Endothelial cell of umbilical vein (primary cell): Measurements from ENCODE around the gene ZEB1. TPM values are rescaled to one million over a fixed set of nuclear protein-coding genes. Genes with fewer than 3 reads are reported as not detected.

Experiments
- BruUV-seq: library from RNA; stranded (reverse); fragments of 400-500 nt; replicated peaks from 2 replicates; lab custom pipeline; 2021; lab: Mats Ljungman, UMichigan
- CTCF ChIA-PET: fragments of 300-600, 350-600 bp; sonication (Branson Sonifier 250); formaldehyde crosslinking; loops from one replicate; lab custom pipeline; 2021; ENCODE audit warnings: antibody characterized with exemption, inconsistent platforms; lab: Charles Lee
- POLR2A ChIA-PET: fragments of 300-600, 350-600 bp; sonication (Branson Sonifier 250); formaldehyde crosslinking; loops from one replicate; lab custom pipeline; 2021; ENCODE audit warnings: antibody characterized with exemption, inconsistent platforms; lab: Charles Lee
- DNase-seq: peaks from one replicate; pipeline ENCODE4 v3.0.0-alpha.2; 2011; ENCODE audit warnings: low read depth, low spot score
- FAIRE-seq: peaks from 2 replicates; lab custom pipeline; 2011; peaks lifted over from hg19 to GRCh38; lab: Jason Lieb, UNC
- H2AFZ ChIP-seq: 2 replicates; pipeline ENCODE4 v1.6.0; 2012; ENCODE audit warnings: low read depth, low read length, control low read depth, inconsistent platforms
- H3K27ac ChIP-seq: 2 replicates; pipeline ENCODE4 v1.5.1; 2011; ENCODE audit warnings: low read depth, mild to moderate bottlenecking, control low read depth, low read length, moderate library complexity; ENCODE audit not compliant: insufficient read depth
- H3K27me3 ChIP-seq, 2 experiments: 2 replicates each; pipeline versions ENCODE4 v1.6.0 to v1.6.1; 2011; ENCODE audit warnings: low read length in 2 of 2, mixed read lengths in 1 of 2; ENCODE audit not compliant: control insufficient read depth in 2 of 2, insufficient read depth in 2 of 2
- H3K36me3 ChIP-seq, 2 experiments: 2 replicates in 1 of 2; 3 replicates in 1 of 2; pipeline ENCODE4 v1.5.1; 2011; ENCODE audit warnings: low read length in 2 of 2, mild to moderate bottlenecking in 1 of 2, moderate library complexity in 1 of 2; ENCODE audit not compliant: control insufficient read depth in 2 of 2, insufficient read depth in 2 of 2; ENCODE audit errors: extremely low read depth in 1 of 2
- H3K4me1 ChIP-seq: 3 replicates; pipeline ENCODE4 v1.5.1; 2011; ENCODE audit warnings: mild to moderate bottlenecking, low read length; ENCODE audit not compliant: control insufficient read depth, insufficient read depth; ENCODE audit errors: extremely low read depth
- H3K4me2 ChIP-seq: 2 replicates; pipeline ENCODE4 v1.6.1; 2011; ENCODE audit warnings: low read length, control low read depth, mixed read lengths; ENCODE audit not compliant: insufficient read depth
- H3K4me3 ChIP-seq, 3 experiments: fragments of 200-600 bp in 1 of 3; sonication (generic), shearing (Covaris generic) in 1 of 3; replicated peaks in 1 of 3; 2 replicates each; pipeline ENCODE4 v1.5.1; 2011 to 2016; ENCODE audit warnings: control low read depth in 3 of 3, low read length in 3 of 3, mild to moderate bottlenecking in 2 of 3, inconsistent platforms in 1 of 3, low read depth in 1 of 3, moderate library complexity in 1 of 3; ENCODE audit not compliant: insufficient read depth in 1 of 3
- H3K79me2 ChIP-seq: 2 replicates; pipeline ENCODE4 v1.6.0; 2012; ENCODE audit warnings: low read length, inconsistent platforms; ENCODE audit not compliant: control insufficient read depth, insufficient read depth
- H3K9ac ChIP-seq: replicated peaks from 2 replicates; pipeline ENCODE3; 2011; ENCODE audit warnings: low read length, control low read depth; ENCODE audit not compliant: insufficient read depth; ENCODE audit errors: extremely low read depth
- H3K9me1 ChIP-seq: replicated peaks from 3 replicates; pipeline ENCODE4 v1.6.0; 2011; ENCODE audit warnings: mild to moderate bottlenecking, low read length; ENCODE audit not compliant: control insufficient read depth, insufficient read depth; ENCODE audit errors: extremely low read depth
- H3K9me3 ChIP-seq: replicated peaks from 2 replicates; pipeline ENCODE4 v1.5.1; 2012; ENCODE audit warnings: low read length, inconsistent platforms; ENCODE audit not compliant: control insufficient read depth, insufficient read depth
- H4K20me1 ChIP-seq: replicated peaks from 2 replicates; pipeline ENCODE3; 2011; ENCODE audit warnings: mild to moderate bottlenecking, low read length; ENCODE audit not compliant: control insufficient read depth, insufficient read depth; ENCODE audit errors: extremely low read depth
- CTCF ChIP-seq, 2 donors: IDR thresholded peaks; 1 replicate in 1 of 2; 2 replicates in 1 of 2; pipeline ENCODE4 v1.5.1; 2011; ENCODE audit warnings: low read length in 2 of 2, mild to moderate bottlenecking in 2 of 2, moderate library complexity in 2 of 2, control low read depth in 1 of 2, inconsistent platforms in 1 of 2, low read depth in 1 of 2; ENCODE audit not compliant: insufficient read depth in 1 of 2; ENCODE audit errors: extremely low read depth in 1 of 2
- EZH2 ChIP-seq: IDR thresholded peaks from 2 replicates; pipeline ENCODE4 v1.6.1; 2012; ENCODE audit warnings: borderline replicate concordance, low read depth, mild to moderate bottlenecking, moderate library complexity, low read length, inconsistent platforms; ENCODE audit not compliant: severe bottlenecking
- FOS ChIP-seq: IDR thresholded peaks from 2 replicates; pipeline ENCODE4 v1.6.1; 2011; ENCODE audit warnings: mild to moderate bottlenecking, low read length, moderate library complexity, borderline replicate concordance; ENCODE audit not compliant: insufficient read depth
- GATA2 ChIP-seq: IDR thresholded peaks from 2 replicates; pipeline ENCODE4 v1.7.0; 2011; ENCODE audit warnings: low read depth, mild to moderate bottlenecking, moderate library complexity, mixed read lengths, low read length; ENCODE audit not compliant: insufficient read length, insufficient read depth
- JUN ChIP-seq: IDR thresholded peaks from 2 replicates; pipeline ENCODE4 v1.6.1; 2011; ENCODE audit warnings: borderline replicate concordance, low read depth; ENCODE audit not compliant: insufficient read length, insufficient read depth
- MYC ChIP-seq: IDR thresholded peaks from one replicate; pipeline ENCODE4 v1.6.1; 2011; ENCODE audit warnings: mild to moderate bottlenecking, low read depth, low read length
- POLR2A ChIP-seq: IDR thresholded peaks from 2 replicates; pipeline ENCODE4 v1.6.1; 2012; ENCODE audit warnings: low read depth, mild to moderate bottlenecking, control low read depth, low read length
- POLR2AphosphoS5 ChIP-seq: IDR thresholded peaks from 2 replicates; pipeline ENCODE4 v1.6.1; 2012; ENCODE audit warnings: low read depth, mild to moderate bottlenecking, control low read depth, low read length, moderate library complexity; ENCODE audit not compliant: insufficient read depth
- dilution Hi-C: fragments of 300-500 bp; cut with MboI; formaldehyde crosslinking; loops from one replicate; pipeline ENCODE4 v1.15.0; 2019; ENCODE audit warnings: low sequenced_read_pairs; ENCODE audit not compliant: extremely low pct_ligation_motif_present
- intact Hi-C: fragments of 100-400 bp; cut with micrococcal nuclease; formaldehyde crosslinking; loops from one replicate; pipeline ENCODE4 v1.10.0; 2022
- polyA plus RNA-seq, 4 experiments: library from polyadenylated mRNA; depleted of rRNA in 3 of 4; stranded (reverse) in 3 of 4; unstranded in 1 of 4; fragments of >200 nt; gene quantifications; 2 replicates each; pipeline versions ENCODE4 v1.2.1 to v1.2.3, GENCODE V29; 2011 to 2012; ENCODE audit warnings: missing spikeins in 1 of 4
- total RNA-seq: library from RNA; stranded (reverse); gene quantifications from 2 replicates; pipeline ENCODE4 v1.2.3, GENCODE V29; 2021
- TF ChIP-seq, protein P1 (sequence below): IDR thresholded peaks from 2 replicates; pipeline ENCODE4 v1.6.1; 2011; ENCODE audit not compliant: insufficient read depth, insufficient read length

The ZEB1 gene
- total and polyA plus RNA-seq, 2 donors (not counting 3 experiments of a cell fraction or from before 2014, with no cell fraction given): 19.8 to 130 TPM

GRCh38 chr10:31422634-31423033 lies 103.6 kb downstream of the ZEB1 start:
- TF ChIP-seq, protein P1, sequence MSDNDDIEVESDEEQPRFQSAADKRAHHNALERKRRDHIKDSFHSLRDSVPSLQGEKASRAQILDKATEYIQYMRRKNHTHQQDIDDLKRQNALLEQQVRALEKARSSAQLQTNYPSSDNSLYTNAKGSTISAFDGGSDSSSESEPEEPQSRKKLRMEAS: no peak
- TF ChIP-seq POLR2A (no peak), CTCF (IDR thresholded peaks at IDR 0.05; ENCODE audit: extremely low read depth in 1 of 2, insufficient read depth in 1 of 2, low read depth in 1 of 2, low read length in 2 of 2) (no peak), MYC (no peak), GATA2 (no peak), JUN (no peak), EZH2 (no peak), POLR2AphosphoS5 (no peak), FOS (no peak)
- dilution Hi-C loops: no loop called here

More at GRCh38 chr10:31422634-31423033, 103.6 kb downstream of the ZEB1 start:
- H3K4me3 ChIP-seq: no peak overlapping the region
- peaks cover 82% of the 10 kb centered on the region for H3K79me2 ChIP-seq
- CTCF ChIA-PET: no interaction called here
- POLR2A ChIA-PET: no interaction called here
- H3K9ac ChIP-seq: no peak overlapping the region
- no peak overlapping the region for H3K4me2 ChIP-seq
- H3K27ac ChIP-seq: no peak overlapping the region
- peaks cover 1% of the 10 kb centered on the region for H4K20me1 ChIP-seq
- FAIRE-seq (no peak), DNase-seq (no peak)
- H3K9me1 ChIP-seq: no peaks in the 10 kb centered on the region
- no TSS peak for BruUV-seq
- no peak overlapping the region for H2AFZ ChIP-seq
- H3K9me3 ChIP-seq: no peaks in the 10 kb centered on the region
- peaks cover 0 to 3% of the 10 kb centered on the region in 2 experiments for H3K36me3 ChIP-seq
- intact Hi-C loops: no loop called here
- H3K4me1 ChIP-seq: peaks cover 40% of the 10 kb centered on the region
- no peaks in the 10 kb centered on the region for H3K27me3 ChIP-seq
